HG03520 (cell line): Measurements from ENCODE around the gene SMCP.
A peak's percentile ranks its signal among the peaks of the same experiment; 100 is the strongest.

Source experiments
- ATAC-seq: cut with Tn5 transposase; IDR thresholded peaks from one replicate; pipeline ENCODE4 v1.9.1; 2021; ENCODE audit warnings: mild to moderate bottlenecking, moderate library complexity; ENCODE audit not compliant: unreplicated experiment

The SMCP gene, protein sequence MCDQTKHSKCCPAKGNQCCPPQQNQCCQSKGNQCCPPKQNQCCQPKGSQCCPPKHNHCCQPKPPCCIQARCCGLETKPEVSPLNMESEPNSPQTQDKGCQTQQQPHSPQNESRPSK

DNA sequence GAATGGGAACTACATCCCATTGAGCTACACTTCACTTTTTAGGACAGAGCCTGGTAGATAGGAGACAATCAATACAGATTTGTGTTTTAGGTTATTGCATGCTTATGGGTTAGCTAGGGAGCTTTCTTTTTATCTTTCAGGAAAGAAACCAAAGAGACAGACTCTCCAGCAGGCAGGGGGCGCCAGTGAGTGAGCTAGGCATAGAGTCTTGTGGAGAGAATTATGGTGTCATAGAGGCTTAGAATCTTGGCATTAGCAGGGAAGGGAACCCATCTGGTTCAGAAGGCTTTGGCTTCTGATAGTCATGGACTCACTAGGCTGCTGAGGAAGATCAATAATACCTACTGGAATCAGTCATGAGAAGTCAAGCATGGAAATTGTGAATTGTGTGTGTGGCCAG lies at the start of gene SMCP:
TSS of gene SMCP (plus strand) at position 281 of the 400 bp plus-strand sequence. CDS start 6,101 bp downstream, outside the sequence.
- no peak for ATAC-seq

GRCh38 chr1:152836870-152837269 lies 41.3 kb upstream of the SMCP start:
- no peak for ATAC-seq

- no peak for ATAC-seq
Measured at GRCh38 chr1:152842556-152842955, 35.6 kb upstream of the SMCP start, which contains the start of gene LCE6A. Gene LCE6A (plus strand): TSS chr1:152842856. CDS start chr1:152843521, 665 bp downstream.

GRCh38 chr1:152855661-152856060 lies 22.5 kb upstream of the SMCP start:
- no peak for ATAC-seq

GRCh38 chr1:152858062-152858461 lies 20.1 kb upstream of the SMCP start:
- ATAC-seq, result no peak

DNA sequence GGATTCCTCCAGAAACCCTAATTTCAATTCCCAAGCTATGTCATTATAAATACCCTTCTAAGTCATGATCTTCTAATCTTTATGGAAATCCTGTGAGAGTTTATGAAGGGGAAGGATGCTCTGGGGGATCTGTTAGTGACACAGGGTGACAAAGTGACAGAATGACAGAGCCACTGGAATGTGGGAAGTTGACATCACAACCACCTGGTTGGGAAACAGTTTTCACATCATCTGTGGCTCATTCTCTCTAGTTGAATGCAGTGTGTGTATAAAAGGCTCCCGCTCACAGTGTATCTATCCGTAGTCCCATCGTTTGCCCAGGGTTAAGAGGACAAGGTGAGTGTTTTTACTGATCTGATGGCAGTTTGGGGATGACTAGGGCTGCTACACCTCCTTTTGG lies 18.4 kb upstream of the SMCP start, which contains the start of gene LCE7A:
TSS of gene LCE7A (plus strand) at position 301 of the 400 bp plus-strand sequence. CDS start 702 bp downstream, outside the sequence.
- ATAC-seq, result no peak

- ATAC-seq, result no peak
Measured at GRCh38 chr1:152860129-152860528, 18.0 kb upstream of the SMCP start.

DNA sequence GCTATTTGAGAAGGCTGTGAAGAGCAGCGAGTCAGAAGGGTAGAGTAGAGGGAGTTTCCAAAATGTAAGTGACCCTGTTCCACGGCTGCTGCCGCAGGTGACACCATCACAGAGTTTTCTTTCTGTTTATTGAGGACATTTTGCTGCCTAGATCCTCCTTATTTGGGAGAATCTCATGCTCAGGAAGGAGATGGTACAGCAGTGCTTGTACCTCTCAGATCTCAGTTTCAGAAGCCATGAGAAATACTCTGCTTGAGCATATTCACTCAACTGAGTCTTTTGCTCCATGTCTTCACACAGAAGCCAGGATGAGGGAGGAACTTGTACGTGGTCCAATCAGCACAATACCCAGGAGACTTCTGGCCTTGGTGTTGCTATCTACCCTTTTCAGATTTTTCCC lies 16.7 kb upstream of the SMCP start:
- no peak for ATAC-seq

GRCh38 chr1:152864443-152864842 lies 13.7 kb upstream of the SMCP start:
- ATAC-seq, result no peak

DNA sequence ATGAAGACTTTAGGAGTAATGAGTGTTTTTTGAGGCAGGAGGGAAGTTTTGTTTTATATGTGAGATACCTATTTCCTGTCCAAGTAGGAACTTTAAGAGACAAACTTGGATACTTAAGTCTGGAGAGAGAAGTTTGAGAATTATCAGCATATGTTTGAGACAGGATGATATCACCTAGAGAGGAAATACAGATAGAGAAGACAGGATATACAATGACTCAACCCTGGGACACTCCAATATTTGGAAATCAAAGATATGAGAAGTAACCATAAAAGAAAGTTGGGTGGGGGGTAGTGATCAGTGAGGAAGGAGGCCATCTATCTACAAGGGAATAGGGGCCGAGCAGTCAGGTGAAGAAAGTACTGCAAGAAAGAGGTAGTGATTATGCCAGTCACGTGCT lies 11.8 kb upstream of the SMCP start:
- no peak for ATAC-seq

GRCh38 chr1:152869808-152870419 lies 8.2 kb upstream of the SMCP start:
- ATAC-seq, result peak; percentile 73

DNA sequence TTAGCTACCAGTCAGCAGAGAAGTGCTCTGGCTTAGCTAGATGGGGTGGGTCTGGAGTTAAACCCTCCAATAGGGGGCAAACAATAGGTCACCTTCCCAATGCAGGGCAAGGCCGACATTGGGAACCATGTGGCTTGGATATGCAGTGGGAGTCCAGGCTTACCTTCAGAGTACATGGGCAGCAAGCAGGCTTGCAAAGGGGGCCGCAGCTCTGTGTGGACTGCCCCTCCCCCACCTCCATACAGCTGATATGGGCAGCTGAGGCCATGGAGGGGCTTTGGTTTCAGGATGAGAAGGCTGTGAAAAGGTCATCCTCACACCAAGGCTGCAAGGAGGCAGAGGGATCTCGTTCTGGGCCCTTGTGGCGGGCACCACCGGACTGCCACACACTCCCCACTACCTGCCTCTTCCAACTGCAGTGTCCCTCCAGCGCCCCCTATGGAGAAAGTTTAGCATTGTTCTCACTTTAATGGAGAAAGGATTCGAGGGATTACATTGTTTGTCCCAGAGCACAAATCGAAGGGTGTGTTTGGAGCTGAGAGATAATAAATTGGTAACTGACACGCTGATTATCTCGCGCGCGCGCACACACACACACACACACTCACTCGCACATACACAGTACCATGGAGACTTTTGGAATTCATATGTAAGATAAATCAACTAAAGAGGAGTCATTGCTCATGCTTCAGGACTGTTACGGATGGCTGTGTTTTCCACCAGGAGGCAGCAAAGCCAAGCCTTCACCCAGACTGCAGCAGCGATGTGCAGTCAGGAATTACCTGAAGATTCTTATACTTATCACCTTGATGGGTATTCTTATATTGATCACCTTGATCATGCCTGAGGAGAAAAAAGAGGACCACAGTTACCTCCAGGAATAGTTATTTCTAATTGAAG lies 7.0 kb upstream of the SMCP start:
- no peak for ATAC-seq

- no peak for ATAC-seq
Measured at GRCh38 chr1:152871731-152872126, 6.4 kb upstream of the SMCP start.

GRCh38 chr1:152873495-152873894 lies 4.6 kb upstream of the SMCP start:
- ATAC-seq, result no peak

DNA sequence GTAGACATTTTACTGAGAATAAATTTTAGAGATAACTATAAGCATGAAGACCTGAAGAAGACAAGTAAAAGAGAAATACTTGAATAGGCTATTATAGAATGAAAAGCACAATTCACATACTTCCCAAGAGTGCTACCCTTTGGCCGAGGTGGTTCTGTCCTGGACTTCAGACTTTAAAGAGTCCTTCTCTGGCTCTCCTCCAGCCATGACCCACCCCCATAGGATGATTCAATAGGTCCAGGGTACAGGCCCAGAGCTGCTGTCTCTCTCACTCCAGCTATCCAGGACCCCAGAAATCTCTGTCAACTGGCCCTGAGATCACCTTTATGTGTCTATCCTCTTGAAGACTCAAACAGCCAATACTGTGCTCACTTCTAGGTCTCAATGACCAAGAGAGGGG lies 1.3 kb upstream of the SMCP start:
- no peak for ATAC-seq

DNA sequence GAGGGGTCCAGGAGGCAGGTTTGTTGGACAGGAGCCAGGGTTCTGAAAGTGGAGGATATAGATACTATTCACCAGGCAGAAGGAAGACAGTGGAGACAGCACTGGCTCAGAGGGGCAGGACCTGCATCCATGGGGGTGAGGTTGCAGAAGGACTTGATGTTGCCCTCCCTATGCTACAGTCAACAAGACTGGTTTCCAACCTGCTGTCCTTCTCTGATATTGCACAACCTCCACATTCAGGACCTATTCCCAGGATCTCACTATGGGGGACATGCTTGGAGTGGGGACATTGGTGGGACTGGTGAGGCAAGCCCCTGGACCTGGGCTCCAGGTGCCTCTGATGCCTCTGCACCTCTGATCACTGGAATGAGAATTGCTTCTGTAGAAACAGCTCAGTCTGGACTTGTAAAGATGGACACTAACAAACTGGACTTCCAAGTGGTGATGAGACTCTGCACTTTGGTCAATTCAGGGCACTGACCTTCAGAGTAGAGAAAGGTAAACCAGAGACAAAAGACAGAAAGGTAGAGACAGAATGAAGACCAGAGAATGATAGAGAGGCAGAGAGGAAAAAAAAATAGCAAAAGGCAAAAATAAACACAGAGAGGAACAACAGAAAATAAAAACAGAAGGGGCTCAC lies 1.6 kb downstream of the SMCP start:
- no peak for ATAC-seq

- ATAC-seq, result no peak
Measured at GRCh38 chr1:152880316-152880715, 2.2 kb downstream of the SMCP start.

- no peak for ATAC-seq
Measured at GRCh38 chr1:152880907-152881306, 2.8 kb downstream of the SMCP start.

GRCh38 chr1:152884085-152884484 lies 6.0 kb downstream of the SMCP start:
- no peak for ATAC-seq

DNA sequence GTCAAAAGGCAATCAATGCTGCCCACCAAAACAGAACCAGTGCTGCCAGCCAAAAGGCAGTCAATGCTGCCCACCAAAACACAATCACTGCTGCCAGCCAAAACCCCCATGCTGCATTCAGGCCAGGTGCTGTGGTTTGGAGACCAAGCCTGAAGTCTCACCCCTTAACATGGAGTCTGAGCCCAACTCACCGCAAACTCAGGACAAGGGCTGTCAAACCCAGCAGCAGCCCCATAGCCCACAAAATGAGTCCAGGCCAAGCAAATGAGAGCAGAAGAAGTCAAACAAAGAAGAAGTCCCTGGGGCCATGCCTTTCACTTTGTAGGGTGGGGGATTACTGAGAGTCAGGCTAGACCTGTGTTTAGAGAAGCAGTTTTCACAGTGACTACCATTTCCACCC lies 6.4 kb downstream of the SMCP start:
- ATAC-seq, result no peak

- ATAC-seq, result no peak
Measured at GRCh38 chr1:152884966-152885624, 7.0 kb downstream of the SMCP start.
